Caco-2 (cell line): ENCODE measurements around the gene HYAL4. TPM values are rescaled to one million over a fixed set of nuclear protein-coding genes. Genes with fewer than 3 reads are reported as not detected.
"Not testable (repeated sequence)": the region's sequence is repeated elsewhere in the genome, so short reads cannot be mapped to it uniquely, and the experiment has no call there.

Source experiments
- BruUV-seq: library from RNA; stranded (reverse); fragments of 400-500 nt; replicated peaks from 2 replicates; lab custom pipeline; 2021; lab: Mats Ljungman, UMichigan
- CTCF ChIA-PET: fragments of 300-600 bp; sonication (Branson Sonifier 250); formaldehyde crosslinking; loops from one replicate; lab custom pipeline; 2022; ENCODE audit warnings: antibody characterized with exemption; lab: Charles Lee
- POLR2A ChIA-PET: fragments of 300-600 bp; sonication (Branson Sonifier 250); formaldehyde crosslinking; loops from one replicate; lab custom pipeline; 2022; ENCODE audit warnings: antibody characterized with exemption; lab: Charles Lee
- DNase-seq, 2 experiments: peaks; one replicate each; pipeline versions ENCODE4 v3.0.0 to v3.0.0-alpha.2; 2020 to 2022
- H3K27me3 ChIP-seq: replicated peaks from 2 replicates; pipeline ENCODE4 v1.6.0; 2011; ENCODE audit warnings: low read length; ENCODE audit not compliant: control insufficient read depth, insufficient read depth
- H3K36me3 ChIP-seq: 2 replicates; pipeline ENCODE4 v1.5.1; 2011; ENCODE audit warnings: low read length; ENCODE audit not compliant: control insufficient read depth, insufficient read depth
- H3K4me1 ChIP-seq: fragments of 250-450 bp; sonication (Bioruptor Pico); 2 replicates; pipeline ENCODE4 v1.5.1; 2020; ENCODE audit warnings: mild to moderate bottlenecking
- H3K4me3 ChIP-seq: 2 replicates; pipeline ENCODE4 v1.5.1; 2011; ENCODE audit warnings: low read depth, mild to moderate bottlenecking, control low read depth, low read length
- H3K9me3 ChIP-seq: fragments of 250-450 bp; sonication (Bioruptor Pico); 2 replicates; pipeline ENCODE4 v1.5.1; 2020; ENCODE audit warnings: mild to moderate bottlenecking, moderate library complexity
- H3K27ac Mint-ChIP-seq: one replicate; pipeline ENCODE4 v1.8.0; 2022; ENCODE audit warnings: mixed read lengths; ENCODE audit not compliant: unreplicated experiment
- H3K27me3 Mint-ChIP-seq: one replicate; pipeline ENCODE4 v1.8.0; 2022; ENCODE audit warnings: mixed read lengths; ENCODE audit not compliant: insufficient read depth, unreplicated experiment
- H3K36me3 Mint-ChIP-seq: one replicate; pipeline ENCODE4 v1.8.0; 2022; ENCODE audit warnings: mild to moderate bottlenecking, mixed read lengths; ENCODE audit not compliant: insufficient read depth, unreplicated experiment
- H3K4me1 Mint-ChIP-seq: one replicate; pipeline ENCODE4 v1.8.0; 2022; ENCODE audit warnings: low read depth, mixed read lengths; ENCODE audit not compliant: unreplicated experiment
- H3K4me3 Mint-ChIP-seq: one replicate; pipeline ENCODE4 v1.8.0; 2022; ENCODE audit warnings: mild to moderate bottlenecking, moderate library complexity, mixed read lengths; ENCODE audit not compliant: unreplicated experiment
- H3K9me3 Mint-ChIP-seq: one replicate; pipeline ENCODE4 v1.8.0; 2022; ENCODE audit warnings: mixed read lengths; ENCODE audit not compliant: unreplicated experiment
- intact Hi-C: fragments of 100-400 bp; cut with micrococcal nuclease; formaldehyde crosslinking; loops from one replicate; pipeline ENCODE4 v1.10.0; 2022; ENCODE audit not compliant: unreplicated experiment
- total RNA-seq: library from RNA; stranded (reverse); gene quantifications from 2 replicates; pipeline ENCODE4 v1.2.3, GENCODE V29; 2022
- TF ChIP-seq, protein P1 (sequence below), 2 experiments: fragments of 200-600 bp in 1 of 2; IDR thresholded peaks; 1 replicate in 1 of 2; 2 replicates in 1 of 2; pipeline versions ENCODE4 v1.5.1 to v1.8.0; 2011 to 2022; ENCODE audit warnings: antibody characterized with exemption in 1 of 2, control low read depth in 1 of 2, inconsistent platforms in 1 of 2, low read depth in 1 of 2, low read length in 1 of 2, mild to moderate bottlenecking in 1 of 2, moderate library complexity in 1 of 2; ENCODE audit not compliant: insufficient read depth in 1 of 2, severe bottlenecking in 1 of 2, unreplicated experiment in 1 of 2

Gene HYAL4
- total RNA-seq, 1 experiment from 2014 or later: 0.68 TPM

DNA sequence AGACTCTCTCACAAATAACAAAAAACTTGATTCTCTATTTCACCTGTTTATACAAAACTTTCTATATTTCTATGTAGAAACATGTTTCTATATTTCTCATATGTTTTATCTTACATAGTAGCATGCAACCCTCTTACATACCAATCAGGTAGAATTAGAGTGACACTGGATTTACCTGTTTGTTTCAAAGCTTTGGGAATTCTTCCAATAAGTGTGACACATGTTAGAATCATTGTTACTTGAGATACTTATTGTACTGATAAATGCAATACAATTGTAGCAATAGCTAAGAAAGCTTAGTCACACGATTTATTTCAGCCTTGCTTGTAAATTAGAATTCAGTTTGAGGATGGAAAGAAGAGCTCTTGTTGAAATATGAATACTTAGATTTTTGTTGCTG, 4.9 kb downstream of the HYAL4 start:
- TF ChIP-seq, protein P1, sequence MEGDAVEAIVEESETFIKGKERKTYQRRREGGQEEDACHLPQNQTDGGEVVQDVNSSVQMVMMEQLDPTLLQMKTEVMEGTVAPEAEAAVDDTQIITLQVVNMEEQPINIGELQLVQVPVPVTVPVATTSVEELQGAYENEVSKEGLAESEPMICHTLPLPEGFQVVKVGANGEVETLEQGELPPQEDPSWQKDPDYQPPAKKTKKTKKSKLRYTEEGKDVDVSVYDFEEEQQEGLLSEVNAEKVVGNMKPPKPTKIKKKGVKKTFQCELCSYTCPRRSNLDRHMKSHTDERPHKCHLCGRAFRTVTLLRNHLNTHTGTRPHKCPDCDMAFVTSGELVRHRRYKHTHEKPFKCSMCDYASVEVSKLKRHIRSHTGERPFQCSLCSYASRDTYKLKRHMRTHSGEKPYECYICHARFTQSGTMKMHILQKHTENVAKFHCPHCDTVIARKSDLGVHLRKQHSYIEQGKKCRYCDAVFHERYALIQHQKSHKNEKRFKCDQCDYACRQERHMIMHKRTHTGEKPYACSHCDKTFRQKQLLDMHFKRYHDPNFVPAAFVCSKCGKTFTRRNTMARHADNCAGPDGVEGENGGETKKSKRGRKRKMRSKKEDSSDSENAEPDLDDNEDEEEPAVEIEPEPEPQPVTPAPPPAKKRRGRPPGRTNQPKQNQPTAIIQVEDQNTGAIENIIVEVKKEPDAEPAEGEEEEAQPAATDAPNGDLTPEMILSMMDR (IDR thresholded peaks at IDR 0.05; ENCODE audit: insufficient read depth in 1 of 2, low read depth in 1 of 2, low read length in 1 of 2, severe bottlenecking in 1 of 2, unreplicated experiment in 1 of 2): no peak
- CTCF ChIA-PET: no interaction called here
- H3K27me3 Mint-ChIP-seq: no peaks in the 10 kb centered on the region
- no peak overlapping the region for H3K27ac Mint-ChIP-seq
- 0 out of 2 replicates have a peak, but pooled peaks cover 5% of the 10 kb centered on the region for H3K4me1 ChIP-seq
- H3K36me3 ChIP-seq: no peaks in the 10 kb centered on the region
- no TSS peak for BruUV-seq
- DNase-seq: no peak
- peaks cover 3% of the 10 kb centered on the region; the same call in 1 of the 2 replicates for H3K9me3 ChIP-seq
- intact Hi-C loops: no loop called here
- H3K27me3 ChIP-seq: no peaks in the 10 kb centered on the region
- no peaks in the 10 kb centered on the region for H3K36me3 Mint-ChIP-seq
- H3K4me3 Mint-ChIP-seq: no peak overlapping the region
- peaks cover 13% of the 10 kb centered on the region for H3K9me3 Mint-ChIP-seq
- POLR2A ChIA-PET: no interaction called here
- H3K4me1 Mint-ChIP-seq: peaks cover 8% of the 10 kb centered on the region
- no peak overlapping the region for H3K4me3 ChIP-seq

DNA sequence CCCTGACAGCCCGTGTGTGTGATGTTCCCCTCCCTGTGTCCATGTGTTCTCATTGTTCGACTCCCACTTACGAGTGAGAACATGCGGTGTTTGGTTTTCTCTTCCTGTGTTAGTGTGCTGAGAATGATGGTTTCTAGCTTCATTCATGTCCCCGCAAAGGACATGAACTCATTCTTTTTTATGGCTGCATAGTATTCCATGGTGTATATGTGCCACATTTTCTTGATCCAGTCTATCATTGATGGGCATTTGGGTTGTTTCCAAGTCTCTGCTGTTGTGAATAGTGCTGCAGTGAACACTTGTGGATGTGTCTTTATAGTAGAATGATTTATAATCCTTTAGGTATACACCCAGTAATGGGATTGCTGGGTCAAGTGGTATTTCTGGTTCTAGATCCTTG, 6.4 kb downstream of the HYAL4 start:
- H3K36me3 Mint-ChIP-seq, H3K4me1 Mint-ChIP-seq, H3K27ac Mint-ChIP-seq, BruUV-seq, H3K27me3 ChIP-seq, H3K36me3 ChIP-seq, DNase-seq, intact Hi-C loops, H3K4me3 Mint-ChIP-seq, H3K4me1 ChIP-seq, POLR2A ChIA-PET, H3K27me3 Mint-ChIP-seq, H3K4me3 ChIP-seq, CTCF ChIA-PET, H3K9me3 ChIP-seq: not testable (repeated sequence)
- H3K9me3 Mint-ChIP-seq: peaks cover 22% of the 10 kb centered on the region

DNA sequence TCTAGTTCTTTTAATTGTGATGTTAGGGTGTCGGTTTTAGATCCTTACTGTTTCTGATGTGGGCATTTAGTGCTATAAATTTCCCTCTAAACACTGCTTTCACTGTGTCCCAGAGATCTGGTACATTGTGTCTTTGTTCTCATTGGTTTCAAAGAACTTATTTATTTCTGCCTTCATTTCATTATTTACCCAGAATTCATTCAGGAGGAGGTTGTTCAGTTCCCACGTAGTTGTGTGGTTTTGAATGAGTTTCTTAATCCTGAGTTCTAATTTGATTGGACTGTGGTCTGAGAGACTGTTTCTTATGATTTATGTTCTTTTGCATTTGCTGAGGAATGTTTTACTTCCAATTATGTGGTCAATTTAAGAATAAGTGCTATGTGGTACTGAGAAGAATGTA, 9.3 kb downstream of the HYAL4 start:
- DNase-seq, POLR2A ChIA-PET: not testable (repeated sequence)

DNA sequence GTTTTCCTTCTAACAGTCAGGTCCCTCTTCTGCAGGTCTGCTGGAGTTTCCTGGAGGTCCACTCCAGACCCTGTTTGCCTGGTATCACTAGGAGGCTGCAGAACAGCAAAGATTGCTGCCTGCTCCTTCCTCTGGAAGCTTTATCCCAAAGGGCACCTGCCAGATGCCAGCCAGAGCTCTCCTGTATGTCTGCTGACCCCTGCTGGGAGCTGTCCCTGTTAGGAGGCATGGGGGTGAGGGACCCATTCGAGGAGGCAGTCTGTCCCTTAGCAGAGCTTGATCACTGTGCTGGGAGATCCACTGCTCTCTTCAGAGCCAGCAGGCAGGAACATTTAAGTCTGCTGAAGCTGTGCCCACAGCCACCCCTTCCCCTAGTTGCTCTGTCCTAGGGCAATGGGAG, 11.5 kb downstream of the HYAL4 start:
- H3K4me3 ChIP-seq, intact Hi-C loops, H3K27me3 Mint-ChIP-seq, H3K4me1 Mint-ChIP-seq, H3K36me3 Mint-ChIP-seq, H3K9me3 ChIP-seq, POLR2A ChIA-PET, H3K27me3 ChIP-seq, BruUV-seq, CTCF ChIA-PET, H3K36me3 ChIP-seq, H3K4me1 ChIP-seq, H3K27ac Mint-ChIP-seq, H3K4me3 Mint-ChIP-seq: not testable (repeated sequence)
- DNase-seq: peak in 1 of 2 experiments; percentile 18
- peaks cover 22% of the 10 kb centered on the region for H3K9me3 Mint-ChIP-seq
- TF ChIP-seq, protein P1 (IDR thresholded peaks at IDR 0.05; ENCODE audit: insufficient read depth in 1 of 2, low read depth in 1 of 2, low read length in 1 of 2, severe bottlenecking in 1 of 2, unreplicated experiment in 1 of 2): peak in 1 of 2 experiments; percentile 35

More for the DNA sequence above, 9.3 kb downstream of the HYAL4 start:
- H3K27me3 Mint-ChIP-seq, H3K36me3 Mint-ChIP-seq, H3K4me3 Mint-ChIP-seq, BruUV-seq, H3K27me3 ChIP-seq, H3K36me3 ChIP-seq, H3K9me3 ChIP-seq, H3K4me3 ChIP-seq, H3K4me1 ChIP-seq, H3K27ac Mint-ChIP-seq, H3K4me1 Mint-ChIP-seq, CTCF ChIA-PET, intact Hi-C loops: not testable (repeated sequence)
- peaks cover 22% of the 10 kb centered on the region for H3K9me3 Mint-ChIP-seq
